NCI-H2196 (cell line): Measurements from ENCODE around the gene TNNT3.
"Not testable (repeated sequence)": the region's sequence is repeated elsewhere in the genome, so short reads cannot be mapped to it uniquely, and the experiment has no call there.

Experiments used
- DNase-seq: peaks from one replicate; lab custom pipeline; 2025; ENCODE audit not compliant: unreplicated experiment; lab: John Stamatoyannopoulos, UW

The TNNT3 gene

DNA sequence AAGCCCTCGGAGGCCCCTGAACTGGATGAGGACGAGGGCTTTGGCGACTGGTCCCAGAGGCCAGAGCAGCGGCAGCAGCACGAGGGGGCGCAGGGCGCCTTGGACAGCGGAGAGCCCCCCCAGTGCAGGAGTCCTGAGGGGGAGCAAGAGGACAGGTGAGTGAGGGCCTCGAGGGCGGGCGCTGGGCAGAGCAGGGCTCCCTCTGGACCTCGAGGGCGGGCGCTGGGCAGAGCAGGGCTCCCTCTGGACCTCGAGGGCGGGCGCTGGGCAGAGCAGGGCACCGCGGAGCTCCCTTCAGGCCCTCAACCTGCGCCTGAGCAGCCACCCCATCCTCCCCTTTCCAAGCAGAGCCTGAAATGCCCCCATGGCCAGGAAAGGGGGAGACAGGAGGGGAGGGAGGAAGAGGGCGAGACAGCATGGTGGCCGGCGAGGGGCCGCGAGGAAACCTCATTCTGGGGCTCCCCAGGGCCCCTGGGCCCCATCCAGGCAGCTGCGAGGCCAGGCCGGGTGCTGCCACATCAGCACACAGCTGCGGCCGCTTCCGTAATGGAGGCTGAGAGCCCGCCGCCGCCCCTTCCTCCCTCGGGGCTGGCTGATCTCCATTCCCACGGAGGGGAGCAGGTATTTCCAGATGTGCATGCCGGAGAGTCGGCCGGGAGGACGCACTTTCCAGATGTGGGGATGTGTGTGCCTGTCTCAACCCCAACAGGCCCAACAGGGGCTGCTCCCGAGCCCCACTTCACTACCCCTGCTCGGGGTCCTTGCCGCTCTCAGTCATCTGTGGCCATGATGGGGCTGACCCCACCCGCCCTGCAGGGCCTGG, 37.9 kb upstream of the TNNT3 start:
- DNase-seq = no peak

DNA sequence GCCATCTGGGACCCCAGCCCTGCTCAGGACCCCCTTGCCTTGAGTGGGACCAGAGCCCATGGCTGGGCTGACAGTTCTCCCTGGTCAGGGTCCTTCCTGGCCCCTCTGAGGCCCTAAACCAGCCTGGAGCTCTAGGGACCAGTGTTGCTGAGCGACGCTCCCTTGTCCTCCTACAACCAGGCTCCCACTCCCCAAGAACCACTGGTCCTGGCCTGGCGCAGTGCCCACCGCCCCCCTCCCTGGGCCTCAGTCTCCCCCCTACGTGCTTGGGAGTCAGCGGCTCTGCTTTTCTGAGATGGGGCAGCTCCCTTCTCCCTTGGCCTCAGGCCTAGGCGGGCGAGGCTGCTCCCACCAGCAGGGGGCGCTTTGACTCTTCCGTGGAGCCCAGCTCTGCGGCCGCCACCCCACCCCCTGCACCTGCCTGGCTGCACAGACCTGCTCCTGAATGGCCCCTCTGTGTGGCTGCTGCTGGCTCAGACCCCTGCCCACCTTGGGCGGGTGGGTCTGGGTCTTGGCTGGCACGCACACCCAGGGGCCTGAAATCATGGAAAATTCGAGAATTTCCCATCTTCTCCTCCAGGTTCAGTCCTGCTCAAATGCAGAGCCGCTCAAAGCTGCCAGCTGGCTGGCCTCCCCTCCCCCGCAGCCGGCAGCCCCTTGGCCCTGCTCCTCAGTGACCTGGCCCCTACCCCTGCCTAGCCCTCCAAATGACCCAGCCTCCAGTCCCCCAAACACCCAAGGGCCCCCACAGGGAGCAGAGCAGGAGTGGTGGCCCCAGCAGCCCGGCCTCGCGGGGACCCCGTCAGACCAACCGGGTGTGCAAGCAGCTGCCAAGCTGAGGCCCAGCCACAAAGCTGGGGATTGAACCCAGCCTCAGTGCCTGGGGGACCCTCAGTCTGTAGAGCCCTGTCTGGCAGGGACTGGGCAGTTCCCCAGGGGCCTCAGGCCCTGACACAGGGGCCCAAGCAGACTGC, 37.0 kb upstream of the TNNT3 start:
- peak; percentile 86 for DNase-seq

DNA sequence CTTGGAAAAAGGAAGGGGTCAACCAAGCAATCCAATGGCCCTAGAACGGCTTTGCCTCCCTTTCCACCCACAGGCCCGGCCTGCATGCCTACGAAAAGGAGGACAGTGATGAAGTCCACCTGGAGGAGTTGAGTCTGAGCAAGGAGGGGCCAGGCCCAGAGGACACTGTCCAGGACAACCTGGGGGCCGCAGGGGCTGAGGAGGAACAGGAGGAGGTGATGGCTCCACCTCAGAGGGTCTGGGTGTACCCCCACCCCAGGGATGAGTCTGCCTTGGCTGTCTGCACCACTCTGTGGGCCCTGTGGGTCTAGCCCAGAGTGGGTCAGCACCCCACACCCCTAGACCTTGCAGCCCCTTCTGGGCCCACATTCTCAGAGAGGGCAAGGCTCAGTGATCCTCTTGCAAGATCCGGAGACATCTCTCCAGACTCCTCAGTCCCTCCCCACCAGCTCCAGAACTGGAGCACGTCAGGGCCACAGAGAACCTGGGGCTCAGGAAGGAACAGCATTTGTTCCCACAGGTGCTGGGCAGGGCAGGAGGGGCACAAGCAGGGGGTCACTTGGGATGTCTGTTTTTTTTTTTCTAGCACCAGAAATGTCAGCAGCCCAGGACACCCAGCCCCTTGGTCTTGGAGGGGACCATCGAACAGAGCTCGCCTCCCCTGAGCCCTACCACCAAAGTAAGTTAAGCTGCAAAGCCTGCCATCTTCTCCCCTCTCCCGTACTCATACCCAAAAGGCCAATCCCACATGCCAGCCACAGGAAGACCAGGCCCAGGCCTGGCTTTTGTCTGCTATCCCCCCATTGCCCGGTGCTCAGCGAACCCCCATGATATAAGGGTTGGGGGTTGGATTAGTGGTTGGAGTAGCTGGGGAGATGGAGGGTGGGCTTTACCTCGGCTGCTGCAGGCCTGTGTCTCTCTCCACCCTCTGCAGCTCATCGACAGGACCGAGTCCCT, 35.9 kb upstream of the TNNT3 start:
- no peak for DNase-seq

DNA sequence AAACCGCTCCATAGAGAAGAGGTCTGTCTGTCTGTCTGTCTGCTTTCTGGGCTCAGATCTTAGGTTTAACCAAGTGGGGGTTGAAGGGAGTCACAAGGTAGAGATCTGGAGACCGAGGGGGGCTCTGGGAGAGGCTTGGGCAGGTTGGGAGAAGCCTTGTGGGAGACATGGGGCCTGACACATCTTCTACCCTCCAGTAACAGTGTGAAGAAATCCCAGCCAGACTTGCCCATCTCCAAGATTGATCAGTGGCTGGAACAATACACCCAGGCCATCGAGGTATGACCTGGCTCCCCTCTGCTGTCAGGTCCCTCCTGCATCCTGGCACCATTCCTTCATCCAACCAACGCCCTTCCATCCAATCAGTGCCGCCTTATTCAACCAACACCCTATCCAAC, 35.2 kb upstream of the TNNT3 start:
- no peak for DNase-seq

DNA sequence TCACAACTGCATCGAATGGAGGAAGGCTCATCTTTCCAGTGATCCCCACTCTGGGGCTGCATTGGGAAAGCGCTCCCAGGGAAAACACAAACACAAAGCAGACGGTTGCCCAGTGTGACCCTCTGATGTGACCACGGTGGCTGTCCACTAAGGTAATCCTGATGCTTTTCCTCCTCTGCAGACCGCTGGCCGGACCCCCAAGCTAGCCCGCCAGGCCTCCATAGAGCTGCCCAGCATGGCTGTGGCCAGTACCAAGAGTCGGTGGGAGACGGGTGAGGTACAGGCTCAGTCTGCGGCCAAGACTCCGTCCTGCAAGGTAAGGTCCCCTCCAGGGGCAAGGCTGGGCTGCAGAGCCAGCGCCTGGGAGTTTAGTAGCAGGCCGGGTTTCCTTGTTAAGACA, 33.0 kb upstream of the TNNT3 start:
- DNase-seq = not testable (repeated sequence)

DNA sequence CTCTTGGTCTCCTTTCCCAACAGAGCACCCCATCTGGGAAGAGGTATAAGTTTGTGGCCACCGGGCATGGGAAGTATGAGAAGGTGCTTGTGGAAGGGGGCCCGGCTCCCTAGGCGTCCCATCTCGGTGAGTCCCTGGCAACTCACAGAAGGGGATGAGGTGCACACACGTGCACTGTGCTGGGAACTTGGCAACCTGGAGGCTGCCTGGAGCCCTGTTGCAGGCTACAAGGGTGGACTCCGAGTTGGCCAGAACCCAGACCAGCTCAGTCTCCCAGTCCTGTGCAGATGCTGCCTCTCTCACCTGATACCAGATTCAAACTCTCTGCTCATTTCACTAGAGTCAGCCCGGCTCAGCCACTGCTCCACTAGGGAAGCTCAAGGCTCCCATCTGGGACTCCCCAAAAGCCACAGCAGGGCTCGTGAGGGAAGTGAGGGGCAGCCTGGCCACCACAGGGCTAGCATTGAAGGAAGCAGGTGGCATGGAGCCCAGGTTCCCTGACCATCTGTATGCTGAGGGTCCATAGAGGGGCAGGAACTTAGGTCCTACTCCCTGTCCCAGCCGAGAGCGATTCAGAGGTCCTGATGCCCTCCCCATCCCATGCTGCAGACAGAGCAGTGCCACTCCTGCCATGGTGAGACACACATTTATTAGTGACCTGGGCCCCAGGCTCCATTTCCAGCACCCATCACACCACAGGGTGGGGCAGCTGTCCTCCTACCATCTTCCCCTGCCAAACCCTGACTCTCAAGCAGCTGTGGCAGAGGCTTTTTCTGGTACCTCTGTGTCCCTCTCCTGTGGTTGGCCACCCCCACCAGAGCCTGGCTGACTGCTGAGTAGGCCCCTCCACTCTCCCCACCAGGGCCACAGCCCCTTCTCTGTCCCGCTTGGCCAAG, 31.8 kb upstream of the TNNT3 start:
- DNase-seq = no peak

DNA sequence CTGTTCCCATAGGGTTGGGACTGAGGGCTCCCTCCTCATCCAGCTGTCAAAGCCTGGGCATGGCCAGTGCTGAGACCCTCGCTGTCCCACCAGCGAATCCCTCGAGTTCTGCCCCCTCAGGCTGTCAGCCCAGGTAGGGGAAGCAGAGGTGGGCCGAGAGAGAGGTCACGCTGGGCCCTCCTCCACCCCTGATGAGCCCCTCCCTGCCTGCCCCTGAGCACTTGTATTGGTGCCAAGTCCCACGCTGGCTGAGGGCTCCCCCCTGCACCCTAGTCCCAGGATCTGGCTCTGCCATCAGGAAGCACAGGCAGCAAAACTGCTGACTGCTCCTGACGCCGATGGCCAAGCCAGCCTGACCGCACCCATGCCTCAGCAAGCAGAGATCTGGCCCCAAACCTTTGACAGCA, 31.2 kb upstream of the TNNT3 start:
- no peak for DNase-seq

DNA sequence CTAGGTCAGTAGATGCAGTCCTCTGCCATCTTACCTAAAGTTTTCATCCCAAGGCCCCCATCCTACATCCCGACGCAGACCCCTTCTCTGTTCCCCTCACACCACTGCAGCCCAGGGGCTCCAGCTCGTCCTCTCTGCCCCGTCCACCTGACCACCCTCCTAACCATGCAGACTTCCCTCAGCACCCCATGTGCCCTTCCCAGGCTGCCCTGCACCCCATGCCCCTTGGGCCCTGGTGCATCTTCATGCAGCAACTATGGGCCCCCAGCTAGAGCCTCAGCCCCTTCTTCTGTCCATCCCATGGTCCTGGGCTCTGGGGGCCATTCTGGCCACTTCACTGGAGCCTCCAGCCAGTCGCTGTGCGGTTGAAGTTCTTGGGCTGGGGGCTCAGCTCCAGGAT, 30.7 kb upstream of the TNNT3 start:
- DNase-seq = no peak

DNA sequence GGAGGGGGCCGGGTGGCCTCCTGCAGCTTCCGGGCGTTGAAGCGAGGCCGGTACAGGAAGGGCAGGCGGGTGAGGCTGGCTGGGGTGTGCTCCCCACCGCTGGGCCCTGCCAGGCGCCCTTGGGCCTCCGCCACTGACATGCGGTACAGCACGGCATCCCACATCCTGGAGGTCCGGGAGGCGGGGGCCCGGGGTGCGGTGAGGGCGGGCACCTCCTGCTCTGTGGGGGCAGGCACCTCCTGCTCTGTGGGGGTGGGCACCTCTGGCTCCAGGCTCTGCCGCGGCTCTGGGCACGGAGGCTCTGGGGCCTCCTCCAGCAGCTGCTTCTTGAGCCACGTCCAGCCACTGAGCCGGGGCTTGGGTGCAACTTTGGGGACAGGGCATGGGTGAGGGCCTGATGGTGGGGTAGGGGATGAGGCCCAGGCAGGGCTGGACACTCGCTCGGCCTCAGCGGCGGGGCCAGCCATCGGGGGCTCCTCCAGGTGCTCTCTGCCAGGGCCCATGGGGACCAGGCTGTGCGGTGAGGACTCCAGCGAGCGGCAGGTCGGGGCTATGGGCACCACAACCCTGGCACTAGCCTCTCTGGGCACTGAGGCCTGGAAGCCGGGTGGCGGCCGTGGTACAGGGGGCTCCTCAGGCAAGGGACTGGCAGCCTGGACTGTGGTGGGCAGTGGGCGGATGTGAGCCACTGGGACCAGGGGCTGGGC, 30.1 kb upstream of the TNNT3 start:
- no peak for DNase-seq

DNA sequence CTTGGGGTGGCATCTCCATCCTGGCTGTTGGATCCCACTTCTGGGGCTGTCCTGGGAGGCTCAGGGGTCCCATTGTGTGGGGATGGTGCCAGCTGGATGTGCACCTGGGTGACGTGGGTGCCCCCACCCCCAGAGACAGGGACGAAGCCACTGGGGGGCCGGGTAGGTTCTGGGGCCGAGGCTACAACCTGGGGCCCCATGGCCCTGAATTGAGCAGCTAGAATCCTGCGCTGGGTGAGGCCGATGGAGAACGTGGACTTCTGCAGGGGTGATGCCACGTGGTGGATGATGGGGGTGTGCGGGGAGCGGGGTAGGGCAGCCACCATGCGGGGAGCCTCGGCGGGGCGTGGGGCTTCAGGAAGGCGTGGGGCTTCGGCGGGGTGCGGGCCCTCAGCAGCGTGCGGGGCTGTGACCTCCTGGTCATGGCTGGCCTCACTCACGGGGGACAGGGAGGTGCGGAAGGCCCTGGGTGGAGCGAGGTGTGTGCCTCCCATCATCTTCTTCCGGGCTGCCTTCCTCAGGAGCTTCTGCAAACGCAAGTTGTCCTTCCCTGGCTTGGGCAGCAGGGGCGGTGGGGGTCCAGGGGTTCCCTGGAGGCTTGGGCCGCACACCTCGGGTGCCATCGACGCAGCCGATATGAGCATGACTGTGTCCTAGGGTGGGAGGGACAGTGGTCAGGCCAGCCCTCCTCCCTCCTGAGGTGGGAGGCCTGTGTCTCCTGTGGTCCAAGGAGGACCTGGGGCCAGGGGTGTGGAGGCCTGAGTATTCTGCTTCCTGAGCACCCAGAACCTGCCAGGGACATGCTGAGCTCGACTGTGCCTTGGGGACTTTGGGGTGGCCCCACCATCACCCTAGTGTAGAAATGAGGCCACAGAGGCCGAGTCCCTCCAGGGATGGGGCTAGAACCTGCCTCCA, 29.3 kb upstream of the TNNT3 start:
- no peak for DNase-seq

DNA sequence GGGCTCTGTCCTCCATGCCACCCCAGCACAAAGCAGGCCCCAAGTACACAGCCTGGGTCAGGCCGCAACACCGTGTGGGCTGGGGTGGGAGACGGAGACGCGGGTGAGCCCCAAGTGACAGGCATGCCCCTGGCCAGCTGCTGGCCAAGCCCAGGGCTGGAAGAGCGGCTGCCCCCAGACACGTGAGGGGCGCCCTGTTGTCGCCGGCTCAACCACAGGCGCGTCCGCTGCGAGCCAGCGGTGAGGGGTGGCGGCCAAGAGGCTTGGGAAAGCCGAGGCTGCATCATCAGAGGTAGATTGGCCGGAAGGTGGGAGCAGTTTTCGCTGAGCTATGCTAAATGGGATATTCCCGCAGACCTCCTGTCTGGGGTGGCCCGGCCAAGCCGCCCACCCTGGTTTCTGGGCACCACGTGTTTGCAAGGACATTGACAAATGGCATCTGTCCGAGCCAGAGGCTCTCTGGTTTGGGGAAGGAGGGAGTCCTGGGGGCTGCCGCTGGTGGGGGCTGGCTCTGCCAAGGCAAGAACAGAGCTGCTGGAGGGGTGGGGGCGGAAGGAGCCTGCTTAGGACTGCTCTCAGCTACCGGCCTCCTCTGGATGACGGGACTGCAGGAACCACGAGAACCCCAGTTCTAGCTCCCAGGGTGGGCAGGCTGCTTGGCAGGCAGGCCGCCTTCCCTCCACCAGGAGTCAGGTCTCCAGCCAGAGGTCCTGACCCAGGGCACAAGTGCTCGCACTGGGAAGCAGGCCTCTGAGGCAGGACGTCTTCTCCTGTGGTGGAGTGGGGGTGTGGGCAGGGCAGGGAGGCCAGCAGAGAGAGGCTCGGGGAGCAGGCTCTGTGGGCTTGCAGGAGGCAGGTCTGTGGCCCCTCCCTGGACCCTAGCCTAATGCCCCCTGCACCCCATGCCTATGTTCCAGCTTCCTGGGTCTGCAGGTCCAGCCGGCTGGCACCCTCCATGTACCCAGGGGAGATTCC, 28.4 kb upstream of the TNNT3 start:
- DNase-seq = no peak

DNA sequence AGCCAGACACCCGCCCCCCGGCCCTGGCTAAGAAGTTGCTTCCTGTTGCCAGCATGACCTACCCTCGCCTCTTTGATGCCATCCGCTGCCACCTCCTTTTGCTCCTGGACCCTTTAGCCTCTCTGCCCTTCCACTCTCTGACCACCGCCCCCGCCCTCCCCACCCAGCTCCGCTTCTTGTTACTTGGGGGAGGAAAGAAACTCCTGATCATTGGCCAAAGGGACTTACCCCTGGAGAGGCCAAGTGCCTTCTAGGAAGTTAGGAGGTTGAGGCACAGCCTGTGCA, 27.7 kb upstream of the TNNT3 start, which contains the start of gene PRR33:
Gene PRR33, minus strand, starts transcription at position 65 of the 285 bp plus-strand sequence. CDS start 1,311 bp downstream, outside the sequence.
- DNase-seq = no peak

DNA sequence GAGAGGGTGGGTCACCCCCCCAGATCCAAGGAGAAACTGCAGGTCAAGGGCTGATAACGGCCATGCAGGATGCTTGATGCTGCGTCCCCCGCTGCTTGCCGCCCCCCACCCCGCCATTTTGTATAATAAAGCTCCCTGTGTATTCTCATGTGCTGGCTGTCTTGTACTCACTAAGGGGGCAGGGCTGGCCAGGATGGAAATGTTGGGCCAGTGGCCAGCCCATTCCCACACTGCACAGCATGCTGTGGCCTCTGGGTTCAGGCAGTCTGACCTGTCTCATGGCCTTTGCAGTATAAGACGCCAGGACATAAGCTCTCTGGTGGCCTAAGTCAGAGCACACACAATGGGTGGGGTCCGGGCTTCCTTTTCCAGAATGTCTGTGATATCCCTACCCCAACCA, 27.4 kb upstream of the TNNT3 start:
- no peak for DNase-seq

DNA sequence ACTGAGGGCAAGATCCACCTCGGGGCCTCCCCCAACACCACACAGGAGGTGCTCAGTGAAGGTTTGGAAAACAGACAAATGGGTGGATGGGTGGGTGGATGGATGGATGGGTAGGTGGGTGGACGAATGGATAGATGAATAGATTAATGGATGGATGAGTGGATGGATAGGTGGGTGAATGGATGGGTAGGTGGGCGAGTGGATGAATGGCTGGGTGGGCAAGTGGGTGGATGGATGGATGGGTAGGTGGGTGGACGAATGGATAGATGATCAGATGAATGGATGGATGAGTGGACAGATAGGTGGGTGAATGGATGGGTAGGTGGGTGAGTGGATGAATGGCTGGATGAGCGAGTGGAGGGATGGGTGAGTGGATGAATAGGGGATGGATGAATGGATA, 26.9 kb upstream of the TNNT3 start:
- DNase-seq = no peak

DNA sequence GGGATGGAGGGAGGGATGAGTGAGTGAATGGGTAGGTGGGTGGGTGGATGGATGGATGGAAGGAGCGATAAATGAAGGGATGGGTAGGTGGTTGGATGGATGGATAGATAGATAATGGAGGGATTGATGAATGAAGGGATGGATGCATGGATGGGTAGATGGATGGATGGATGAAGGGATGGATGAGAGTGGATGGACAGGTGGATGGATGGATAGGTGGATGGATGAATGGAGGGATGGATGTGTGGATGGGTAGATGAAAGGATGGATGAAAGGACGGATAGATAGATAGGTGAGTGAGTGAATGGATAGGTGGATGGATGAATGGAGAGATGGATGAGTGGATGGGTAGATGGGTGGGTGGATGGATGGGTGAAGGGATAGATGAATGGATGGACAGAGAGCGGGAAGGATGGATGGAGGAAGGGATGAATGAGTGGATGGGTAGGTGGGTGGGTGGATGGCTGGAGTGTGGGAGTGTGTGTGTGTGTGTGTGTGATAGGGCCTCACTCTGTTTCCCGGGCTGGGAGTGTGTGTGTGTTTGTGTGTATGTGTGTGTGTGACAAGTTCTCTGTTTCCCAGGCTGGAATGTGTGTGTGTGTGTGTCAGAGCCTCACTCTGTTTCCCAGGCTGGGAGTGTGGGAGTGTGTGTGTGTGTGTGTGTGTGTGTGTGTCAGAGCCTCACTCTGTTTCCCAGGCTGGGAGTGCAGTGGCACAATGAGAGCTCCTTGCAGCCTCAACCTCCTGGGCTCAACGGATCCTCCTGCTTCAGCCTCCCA, 25.7 kb upstream of the TNNT3 start:
- no peak for DNase-seq

DNA sequence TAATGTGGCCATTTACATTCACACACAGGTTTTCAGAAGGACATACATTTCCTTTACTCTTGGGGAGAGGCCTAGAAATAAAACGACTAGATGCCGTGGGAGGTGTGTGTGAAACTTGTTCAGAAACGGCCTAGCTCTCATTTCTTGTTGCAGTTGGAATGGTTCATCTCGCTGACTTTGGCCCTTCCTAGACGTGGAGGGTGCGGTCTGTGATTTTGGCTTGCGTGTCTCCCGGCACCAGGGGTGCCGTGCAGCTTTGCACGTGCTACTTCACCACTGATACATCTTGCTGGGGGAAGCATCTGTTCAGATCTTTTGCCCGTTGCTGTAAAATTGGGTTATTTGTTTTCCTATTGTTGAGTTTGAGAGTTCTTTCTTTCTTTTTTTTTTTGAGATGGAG, 24.7 kb upstream of the TNNT3 start:
- no peak for DNase-seq
